Tibial nerve (tissue), 4 donors: ENCODE data around the gene L3MBTL4. TPM values are rescaled to one million over a fixed set of nuclear protein-coding genes. Genes with fewer than 3 reads are reported as not detected.
"Not testable (repeated sequence)": the region's sequence is repeated elsewhere in the genome, so short reads cannot be mapped to it uniquely, and the experiment has no call there.

ENCODE experiments used
- DNase-seq, 2 donors: peaks; one replicate each; pipeline ENCODE4 v3.0.0-alpha.2; 2019; ENCODE audit warnings: low spot score in 2 of 2
- H3K27ac ChIP-seq, 4 donors: fragments of 200-600 bp; sonication (generic) in 3 of 4; one replicate each; pipeline ENCODE4 v1.5.1; 2017 to 2019; ENCODE audit warnings: mild to moderate bottlenecking in 1 of 4
- H3K27me3 ChIP-seq, 2 donors: fragments of 200-600 bp; sonication (generic) in 1 of 2; one replicate each; pipeline versions ENCODE4 v1.5.1 to v1.6.0; 2017 to 2019
- H3K36me3 ChIP-seq, 3 donors: fragments of 200-600 bp; sonication (generic); one replicate each; pipeline ENCODE4 v1.5.1; 2018 to 2019
- H3K4me1 ChIP-seq, 4 donors: fragments of 200-600 bp; sonication (generic) in 3 of 4; one replicate each; pipeline ENCODE4 v1.5.1; 2017 to 2019
- H3K4me3 ChIP-seq, 4 donors: fragments of 200-600 bp; sonication (generic) in 3 of 4; one replicate each; pipeline ENCODE4 v1.5.1; 2017 to 2019; ENCODE audit warnings: mild to moderate bottlenecking in 1 of 4, moderate library complexity in 1 of 4
- H3K9me3 ChIP-seq, 4 donors: fragments of 200-600 bp; sonication (generic) in 3 of 4; one replicate each; pipeline ENCODE4 v1.5.1; 2017 to 2019
- EP300 ChIP-seq, 2 donors: sonication (generic); formaldehyde crosslinking; IDR thresholded peaks; one replicate each; pipeline ENCODE4 v1.6.1; 2017; ENCODE audit warnings: antibody characterized with exemption in 2 of 2, mild to moderate bottlenecking in 1 of 2
- POLR2A ChIP-seq, 2 donors: fragments of 450-650 bp; IDR thresholded peaks; one replicate each; pipeline ENCODE4 v1.6.1; 2017; ENCODE audit warnings: antibody characterized with exemption in 2 of 2, mild to moderate bottlenecking in 2 of 2, moderate library complexity in 2 of 2
- WGBS, 2 donors: methylation state at CpG; one replicate each; pipeline ENCODE4 v1.1.5; 2018; 5-methylcytosine and 5-hydroxymethylcytosine counted together
- total RNA-seq, 4 donors: library from RNA; depleted of rRNA; stranded (reverse); fragments of >200 nt; gene quantifications; one replicate each; pipeline ENCODE4 v1.1.0, GENCODE V29; 2016
- TF ChIP-seq, protein P1 (sequence below), 5 experiments: fragments of 200-600 bp in 3 of 5; fragments of 450-650 bp in 2 of 5; sonication (generic) in 3 of 5; IDR thresholded peaks; one replicate each; pipeline ENCODE4 v1.5.1; 2016 to 2019; ENCODE audit warnings: antibody characterized with exemption in 5 of 5, mild to moderate bottlenecking in 3 of 5, moderate library complexity in 2 of 5

The L3MBTL4 gene
- total RNA-seq, 4 donors from 2014 or later, result 6.3 to 9.0 (median 8.1) TPM

DNA sequence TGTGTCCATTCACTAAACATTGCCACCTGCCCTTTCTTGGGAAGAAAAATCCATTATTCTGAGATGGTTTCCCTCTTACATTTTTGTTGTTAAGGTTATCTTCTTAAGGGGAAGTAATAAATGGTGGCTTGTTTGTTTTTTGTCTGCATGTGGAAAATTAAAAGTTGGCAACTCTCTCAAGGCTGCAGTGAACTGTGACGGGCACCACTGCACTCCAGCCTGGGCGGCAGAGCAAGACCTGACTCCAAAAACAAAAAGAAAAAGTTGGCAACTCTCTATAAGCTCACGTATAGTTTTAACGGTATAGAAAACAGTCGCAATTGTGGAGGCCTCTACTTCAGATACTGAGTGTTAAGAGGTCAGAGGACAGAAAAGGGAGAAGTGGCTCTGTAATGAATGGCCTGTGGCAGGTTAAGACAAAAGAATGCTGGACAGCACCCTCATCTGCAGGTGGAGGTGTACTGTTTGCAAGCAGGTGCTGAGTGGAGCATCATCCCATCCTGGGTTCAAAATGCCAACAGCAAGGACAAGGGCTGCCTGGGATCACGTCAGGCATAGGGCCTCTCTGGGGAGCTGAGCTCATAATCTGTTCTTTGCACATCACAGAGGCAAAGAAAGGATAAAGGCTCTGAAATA is 16.7 kb downstream of the L3MBTL4 start:
- no peak for DNase-seq
- H3K36me3 ChIP-seq, result no peaks in the 10 kb centered on the region
- WGBS, 2 donors, result 79 to 80% methylated on average over 6 of the region's 6 CpGs
- no peaks in the 10 kb centered on the region for H3K27me3 ChIP-seq
- no peak overlapping the region for H3K4me3 ChIP-seq
- no peaks in the 10 kb centered on the region for H3K4me1 ChIP-seq
- peaks cover 0 to 4% (median 0%) of the 10 kb centered on the region in 4 donors for H3K9me3 ChIP-seq
- TF ChIP-seq EP300 (IDR thresholded peaks at IDR 0.05), result no peak
- TF ChIP-seq POLR2A (IDR thresholded peaks at IDR 0.05), result no peak
- TF ChIP-seq, protein P1, sequence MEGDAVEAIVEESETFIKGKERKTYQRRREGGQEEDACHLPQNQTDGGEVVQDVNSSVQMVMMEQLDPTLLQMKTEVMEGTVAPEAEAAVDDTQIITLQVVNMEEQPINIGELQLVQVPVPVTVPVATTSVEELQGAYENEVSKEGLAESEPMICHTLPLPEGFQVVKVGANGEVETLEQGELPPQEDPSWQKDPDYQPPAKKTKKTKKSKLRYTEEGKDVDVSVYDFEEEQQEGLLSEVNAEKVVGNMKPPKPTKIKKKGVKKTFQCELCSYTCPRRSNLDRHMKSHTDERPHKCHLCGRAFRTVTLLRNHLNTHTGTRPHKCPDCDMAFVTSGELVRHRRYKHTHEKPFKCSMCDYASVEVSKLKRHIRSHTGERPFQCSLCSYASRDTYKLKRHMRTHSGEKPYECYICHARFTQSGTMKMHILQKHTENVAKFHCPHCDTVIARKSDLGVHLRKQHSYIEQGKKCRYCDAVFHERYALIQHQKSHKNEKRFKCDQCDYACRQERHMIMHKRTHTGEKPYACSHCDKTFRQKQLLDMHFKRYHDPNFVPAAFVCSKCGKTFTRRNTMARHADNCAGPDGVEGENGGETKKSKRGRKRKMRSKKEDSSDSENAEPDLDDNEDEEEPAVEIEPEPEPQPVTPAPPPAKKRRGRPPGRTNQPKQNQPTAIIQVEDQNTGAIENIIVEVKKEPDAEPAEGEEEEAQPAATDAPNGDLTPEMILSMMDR (IDR thresholded peaks at IDR 0.05), result no peak
- no peak overlapping the region for H3K27ac ChIP-seq

DNA sequence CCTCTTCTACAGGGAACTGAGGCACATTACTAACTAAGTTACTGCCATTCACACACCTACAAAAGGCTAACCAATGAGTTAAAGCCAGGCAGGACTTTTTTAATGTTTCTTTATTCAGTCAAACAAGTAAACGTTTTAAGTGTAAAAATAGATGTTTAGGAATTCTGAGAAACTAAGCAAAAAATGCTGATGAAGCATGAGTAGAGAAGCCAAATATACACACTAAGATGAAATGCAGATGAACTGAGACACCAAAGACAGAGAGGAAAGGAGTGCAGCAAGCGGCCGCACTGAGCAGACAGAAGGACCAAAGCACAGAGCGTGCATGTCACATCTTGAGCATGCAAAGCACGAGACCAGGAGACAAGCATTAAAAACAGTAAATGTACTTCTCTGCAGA is 17.9 kb downstream of the L3MBTL4 start:
- no peak for DNase-seq
- Histone ChIP-seq H3K4me1 (no peaks in the 10 kb centered on the region), H3K36me3 (no peaks in the 10 kb centered on the region), H3K9me3 (peaks cover 0 to 10% (median 0%) of the 10 kb centered on the region in 4 donors), H3K27me3 (no peaks in the 10 kb centered on the region), H3K4me3 (no peak overlapping the region), H3K27ac (no peak overlapping the region)
- no peak for TF ChIP-seq EP300 (IDR thresholded peaks at IDR 0.05)
- no peak for TF ChIP-seq POLR2A (IDR thresholded peaks at IDR 0.05)
- TF ChIP-seq, protein P1 (IDR thresholded peaks at IDR 0.05), result no peak
- WGBS, 2 donors, result 56 to 59% methylated on average over 5 of the region's 5 CpGs

DNA sequence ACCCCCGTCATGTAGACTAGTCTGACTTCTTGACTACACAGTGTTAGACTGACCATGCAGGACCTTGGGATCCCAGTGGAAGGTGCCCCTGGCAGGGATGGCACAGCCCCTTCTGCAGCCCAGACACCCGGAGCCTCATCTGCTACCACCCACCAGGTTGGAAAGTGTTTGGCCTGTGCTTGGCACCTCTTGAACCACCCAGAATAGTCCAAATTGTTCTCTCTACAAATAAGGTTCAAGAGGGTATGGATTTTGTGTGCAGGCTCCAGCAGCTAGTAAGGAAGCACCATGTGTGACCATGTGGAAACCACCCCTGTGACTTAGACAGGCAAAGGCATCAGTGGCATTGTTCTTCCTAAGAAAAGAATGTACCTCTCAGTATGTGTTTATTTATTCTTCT is 18.4 kb downstream of the L3MBTL4 start:
- TF ChIP-seq POLR2A (IDR thresholded peaks at IDR 0.05), result no peak
- TF ChIP-seq EP300 (IDR thresholded peaks at IDR 0.05), result no peak
- TF ChIP-seq, protein P1 (IDR thresholded peaks at IDR 0.05), result no peak
- Histone ChIP-seq H3K9me3 (peaks cover 0 to 16% (median 0%) of the 10 kb centered on the region in 4 donors), H3K27ac (no peak overlapping the region), H3K27me3 (no peaks in the 10 kb centered on the region), H3K4me1 (no peaks in the 10 kb centered on the region), H3K4me3 (no peak overlapping the region), H3K36me3 (no peaks in the 10 kb centered on the region)
- 52 to 53% methylated on average over 2 of the region's 2 CpGs for WGBS, 2 donors
- DNase-seq, result no peak

DNA sequence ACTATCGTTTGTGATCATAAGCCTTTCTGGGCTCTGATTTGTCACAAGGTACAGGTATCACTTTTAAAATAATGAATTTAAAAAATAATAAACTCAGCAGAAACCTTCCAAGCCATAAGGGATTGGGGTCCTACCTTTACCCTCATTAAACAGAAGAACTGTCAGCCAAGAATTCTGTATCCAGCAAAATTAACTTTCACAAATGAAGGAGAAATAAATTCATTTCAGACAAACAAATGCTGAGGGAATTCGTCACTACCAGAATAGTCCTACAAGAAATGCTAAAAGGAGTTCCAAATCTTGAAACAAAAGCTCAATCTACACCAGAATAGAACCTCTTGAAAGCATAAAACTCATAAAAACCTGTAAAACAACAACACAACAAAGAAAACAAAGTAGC is 25.7 kb downstream of the L3MBTL4 start:
- Histone ChIP-seq H3K27ac (no peak overlapping the region), H3K9me3 (peaks cover 0 to 53% (median 8%) of the 10 kb centered on the region in 4 donors), H3K27me3 (no peaks in the 10 kb centered on the region), H3K4me1 (no peaks in the 10 kb centered on the region), H3K4me3 (no peak overlapping the region), H3K36me3 (peaks cover 0 to 3% (median 0%) of the 10 kb centered on the region in 3 donors)
- TF ChIP-seq, protein P1 (IDR thresholded peaks at IDR 0.05), result no peak
- TF ChIP-seq EP300 (IDR thresholded peaks at IDR 0.05) (no peak), POLR2A (IDR thresholded peaks at IDR 0.05) (no peak)
- WGBS, 2 donors, result 87 to 90% methylated on average over 2 of the region's 2 CpGs
- DNase-seq, result no peak

DNA sequence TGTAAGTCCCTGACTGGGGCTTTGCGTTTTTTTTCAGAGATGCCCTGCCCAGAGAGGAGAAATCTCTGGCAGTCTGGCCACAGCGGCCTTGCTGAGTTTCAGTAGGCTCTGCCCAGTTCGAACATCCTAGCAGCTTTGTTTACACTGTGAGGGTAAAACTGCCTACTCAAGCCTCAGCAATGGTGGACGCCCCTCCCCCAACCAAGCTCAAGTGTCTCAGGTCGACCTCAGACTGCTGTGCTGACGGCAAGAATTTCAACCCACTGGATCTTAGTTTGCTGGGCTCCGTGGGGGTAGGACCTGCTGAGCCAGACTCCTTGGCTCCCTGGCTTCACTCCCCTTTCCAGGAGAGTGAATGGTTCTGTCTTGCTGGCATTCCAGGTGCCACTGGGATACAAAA is 31.7 kb downstream of the L3MBTL4 start:
- Histone ChIP-seq H3K36me3 (peaks cover 0 to 3% (median 0%) of the 10 kb centered on the region in 3 donors), H3K4me1 (no peaks in the 10 kb centered on the region), H3K9me3 (peaks cover 0 to 15% (median 2%) of the 10 kb centered on the region in 4 donors), H3K27me3 (no peaks in the 10 kb centered on the region), H3K4me3 (no peak overlapping the region), H3K27ac (no peak overlapping the region)
- no peak for TF ChIP-seq POLR2A (IDR thresholded peaks at IDR 0.05)
- TF ChIP-seq, protein P1 (IDR thresholded peaks at IDR 0.05), result no peak
- TF ChIP-seq EP300 (IDR thresholded peaks at IDR 0.05), result no peak
- no peak for DNase-seq
- 53 to 62% methylated on average over 5 to 7 of the region's 7 CpGs for WGBS, 2 donors

DNA sequence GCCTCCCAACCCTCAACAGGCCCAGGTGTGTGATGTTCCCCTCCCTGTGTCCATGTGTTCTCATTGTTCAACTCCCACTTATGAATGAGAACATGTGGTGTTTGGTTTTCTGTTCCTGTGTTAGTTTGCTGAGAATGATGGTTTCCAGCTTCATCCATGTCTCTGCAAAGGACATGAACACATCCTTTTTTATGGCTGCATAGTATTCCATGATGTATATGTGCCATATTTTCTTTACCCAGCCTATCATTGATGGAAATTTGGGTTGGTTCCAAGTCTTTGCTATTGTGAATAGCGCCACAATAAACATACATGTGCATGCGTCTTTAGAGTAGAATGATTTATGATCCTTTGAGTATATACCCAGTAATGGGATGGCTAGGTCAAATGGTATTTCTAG is 37.2 kb downstream of the L3MBTL4 start:
- H3K36me3 ChIP-seq, result not testable (repeated sequence)
- peaks cover 0 to 21% (median 0%) of the 10 kb centered on the region in 4 donors for H3K9me3 ChIP-seq
- 94% methylated on average over 2 of the region's 2 CpGs for WGBS, 2 donors

More for the DNA sequence above, 37.2 kb downstream of the L3MBTL4 start:
- H3K4me1 ChIP-seq, H3K27ac ChIP-seq, DNase-seq, H3K4me3 ChIP-seq, H3K27me3 ChIP-seq: not testable (repeated sequence)
